ENCODE data around the gene ZNF274. TPM values are rescaled to one million over a fixed set of nuclear protein-coding genes. Genes with fewer than 3 reads are reported as not detected.
A peak's percentile ranks its signal among the peaks of the same experiment; 100 is the strongest.
"Not testable (repeated sequence)": the region's sequence is repeated elsewhere in the genome, so short reads cannot be mapped to it uniquely, and the experiment has no call there.

Gene ZNF274
- total RNA-seq, 1 donor from 2014 or later: 32.0 TPM

DNA sequence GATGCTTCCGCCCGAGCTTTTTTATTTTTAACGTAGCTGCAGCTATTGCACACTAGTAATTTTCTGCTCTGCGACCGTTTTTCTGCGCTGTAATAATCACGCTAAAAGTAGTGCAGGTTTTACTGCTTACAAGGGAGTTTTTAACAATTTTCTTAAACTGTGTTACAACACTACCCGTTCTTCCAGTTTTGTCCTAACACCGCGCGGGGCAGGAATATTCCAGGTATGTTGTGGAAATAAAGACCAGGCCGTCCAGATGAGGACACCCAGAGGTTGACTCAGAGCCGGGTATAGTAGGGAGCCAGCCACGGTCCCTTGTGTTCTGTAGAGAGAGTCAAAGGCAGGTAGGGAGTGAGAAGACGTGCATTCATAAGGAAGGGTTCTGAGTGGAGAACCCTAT, 21.7 kb downstream of the ZNF274 start:
- intact Hi-C loops (cut with DNase I): no loop called here
- no peak for DNase-seq (ENCODE audit: low spot score)

DNA sequence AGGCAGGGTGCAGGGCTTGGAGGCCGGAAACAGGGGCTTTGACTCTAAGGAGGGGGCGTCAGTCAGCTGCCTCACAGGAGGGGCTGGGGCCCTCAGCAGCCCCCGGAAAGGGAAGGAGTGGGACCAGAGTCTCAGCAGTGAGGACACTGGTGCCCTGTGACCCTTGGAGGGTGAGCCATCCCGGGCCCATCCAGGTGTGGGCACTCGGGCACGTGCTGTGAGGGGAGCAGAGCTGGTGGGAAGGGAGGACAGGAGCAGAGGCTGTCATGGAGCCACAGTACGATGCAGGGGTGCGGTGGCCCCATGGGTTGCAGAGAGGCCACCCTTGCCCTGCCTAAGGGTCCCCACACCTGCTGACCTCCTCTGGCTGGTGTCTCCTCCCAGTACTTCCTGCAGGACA, 26.7 kb downstream of the ZNF274 start:
- ATAC-seq: no peak
- intact Hi-C loops (cut with DNase I): no loop called here

More for the DNA sequence above, 21.7 kb downstream of the ZNF274 start:
- no peak for ATAC-seq

DNA sequence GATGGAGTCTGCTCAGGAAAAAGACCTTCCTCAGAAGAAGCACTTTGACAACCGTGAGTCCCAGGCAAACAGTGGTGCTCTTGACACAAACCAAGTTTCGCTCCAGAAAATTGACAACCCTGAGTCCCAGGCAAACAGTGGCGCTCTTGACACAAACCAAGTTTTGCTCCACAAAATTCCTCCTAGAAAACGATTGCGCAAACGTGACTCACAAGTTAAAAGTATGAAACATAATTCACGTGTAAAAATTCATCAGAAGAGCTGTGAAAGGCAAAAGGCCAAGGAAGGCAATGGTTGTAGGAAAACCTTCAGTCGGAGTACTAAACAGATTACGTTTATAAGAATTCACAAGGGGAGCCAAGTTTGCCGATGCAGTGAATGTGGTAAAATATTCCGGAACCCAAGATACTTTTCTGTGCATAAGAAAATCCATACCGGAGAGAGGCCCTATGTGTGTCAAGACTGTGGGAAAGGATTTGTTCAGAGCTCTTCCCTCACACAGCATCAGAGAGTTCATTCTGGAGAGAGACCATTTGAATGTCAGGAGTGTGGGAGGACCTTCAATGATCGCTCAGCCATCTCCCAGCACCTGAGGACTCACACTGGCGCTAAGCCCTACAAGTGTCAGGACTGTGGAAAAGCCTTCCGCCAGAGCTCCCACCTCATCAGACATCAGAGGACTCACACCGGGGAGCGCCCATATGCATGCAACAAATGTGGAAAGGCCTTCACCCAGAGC, 29.6 kb downstream of the ZNF274 start:
- no peak for DNase-seq (ENCODE audit: low spot score)
- intact Hi-C loops (cut with DNase I): no loop called here
- ATAC-seq: no peak

More for the DNA sequence above, 26.7 kb downstream of the ZNF274 start:
- no peak for DNase-seq (ENCODE audit: low spot score)

DNA sequence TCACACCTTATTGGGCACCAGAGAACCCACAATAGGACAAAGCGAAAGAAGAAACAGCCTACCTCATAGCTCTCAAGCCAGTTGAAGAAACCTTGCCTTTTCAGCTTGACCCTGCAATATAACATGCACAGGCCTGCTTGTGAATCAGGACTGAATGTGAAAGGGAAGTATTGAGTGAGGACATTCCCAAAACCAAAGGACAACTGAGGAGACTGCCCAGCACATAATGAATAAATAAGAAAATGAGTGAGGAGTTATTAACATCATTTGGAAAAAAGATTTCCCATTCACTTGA, 30.2 kb downstream of the ZNF274 start:
- ATAC-seq (no peak), DNase-seq (ENCODE audit: low spot score) (no peak)
- intact Hi-C loops (cut with DNase I): no loop called here

DNA sequence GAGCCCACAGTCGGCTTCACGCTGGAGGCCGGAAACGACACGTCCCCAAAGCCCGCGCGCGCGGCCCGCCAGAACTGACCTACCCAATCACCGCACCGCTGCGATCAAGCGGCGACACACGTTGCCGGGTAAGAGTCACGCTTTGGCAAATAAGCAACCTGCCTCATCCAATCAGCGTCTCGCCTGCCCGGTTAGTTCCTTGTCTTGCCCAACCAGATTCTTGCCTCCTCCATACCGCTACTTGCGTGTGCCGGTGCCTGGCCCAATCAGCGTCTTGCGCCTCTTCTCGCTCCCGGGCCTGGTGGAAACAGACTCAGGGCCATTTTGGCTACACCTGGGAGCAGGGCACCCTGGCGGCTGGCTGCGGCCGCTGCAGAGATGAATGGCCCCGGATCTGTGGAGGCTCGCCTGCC, 34.2 kb downstream of the ZNF274 start:
- DNase-seq (ENCODE audit: low spot score): no peak
- intact Hi-C loops (cut with DNase I): no loop called here
- ATAC-seq: no peak

DNA sequence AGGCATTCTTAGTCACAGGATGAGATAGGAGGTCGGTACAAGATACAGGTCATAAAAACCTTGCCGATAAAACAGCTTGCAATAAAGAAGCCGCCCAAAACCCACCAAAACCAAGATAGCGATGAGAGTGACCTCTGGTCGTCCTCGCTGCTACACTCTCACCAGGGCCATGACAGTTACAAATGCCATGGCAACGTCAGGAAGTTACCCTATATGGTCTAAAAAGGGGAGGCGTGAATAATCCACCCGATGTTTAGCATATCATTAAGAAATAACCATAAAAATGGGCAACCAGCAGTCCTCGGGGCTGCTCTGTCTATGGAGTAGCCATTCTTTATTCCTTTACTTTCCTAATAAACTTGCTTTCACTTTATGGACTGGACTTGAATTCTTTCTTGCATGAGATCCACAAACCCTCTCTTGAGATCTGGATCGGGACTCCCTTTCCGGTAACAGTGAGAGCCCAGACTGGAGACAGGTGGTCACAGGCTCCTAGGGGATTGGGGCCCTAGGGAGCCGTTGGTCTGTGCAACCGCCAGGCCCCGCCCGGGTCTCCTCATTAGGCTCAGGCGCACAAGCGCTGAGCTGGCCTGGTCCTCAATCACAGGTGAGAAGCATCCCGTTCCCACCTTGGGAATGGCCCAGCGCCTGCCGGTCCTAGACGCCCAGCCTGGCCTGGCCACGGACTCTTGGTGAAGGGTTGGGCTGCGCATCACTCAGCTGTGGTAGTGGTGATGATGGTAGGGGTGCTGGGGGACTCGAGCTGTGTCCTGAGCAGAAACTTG, 34.9 kb downstream of the ZNF274 start:
- DNase-seq (ENCODE audit: low spot score) (no peak), ATAC-seq (no peak)
- intact Hi-C loops (cut with DNase I): no loop called here

DNA sequence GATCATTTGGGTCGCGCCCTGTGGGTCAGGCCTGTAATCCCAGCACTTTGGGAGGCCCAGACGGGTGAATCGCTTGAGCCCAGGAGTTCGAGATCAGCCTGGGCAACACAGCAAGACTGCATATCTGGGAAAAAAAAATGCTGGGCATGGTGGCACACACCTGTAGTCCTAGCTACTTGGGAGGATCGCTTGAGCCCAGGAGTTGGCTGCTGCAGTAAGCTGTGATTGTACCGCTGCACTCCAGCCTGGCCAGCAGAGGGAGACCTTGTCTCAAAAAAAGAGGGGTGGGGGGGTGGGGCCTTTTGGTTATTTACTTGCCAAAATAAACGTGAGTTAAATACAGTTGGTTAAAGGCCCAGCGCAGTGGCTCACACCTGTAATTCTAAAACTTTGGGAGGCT, 36.0 kb downstream of the ZNF274 start:
- no peak for ATAC-seq
- intact Hi-C loops (cut with DNase I): no loop called here
- no peak for DNase-seq (ENCODE audit: low spot score)

DNA sequence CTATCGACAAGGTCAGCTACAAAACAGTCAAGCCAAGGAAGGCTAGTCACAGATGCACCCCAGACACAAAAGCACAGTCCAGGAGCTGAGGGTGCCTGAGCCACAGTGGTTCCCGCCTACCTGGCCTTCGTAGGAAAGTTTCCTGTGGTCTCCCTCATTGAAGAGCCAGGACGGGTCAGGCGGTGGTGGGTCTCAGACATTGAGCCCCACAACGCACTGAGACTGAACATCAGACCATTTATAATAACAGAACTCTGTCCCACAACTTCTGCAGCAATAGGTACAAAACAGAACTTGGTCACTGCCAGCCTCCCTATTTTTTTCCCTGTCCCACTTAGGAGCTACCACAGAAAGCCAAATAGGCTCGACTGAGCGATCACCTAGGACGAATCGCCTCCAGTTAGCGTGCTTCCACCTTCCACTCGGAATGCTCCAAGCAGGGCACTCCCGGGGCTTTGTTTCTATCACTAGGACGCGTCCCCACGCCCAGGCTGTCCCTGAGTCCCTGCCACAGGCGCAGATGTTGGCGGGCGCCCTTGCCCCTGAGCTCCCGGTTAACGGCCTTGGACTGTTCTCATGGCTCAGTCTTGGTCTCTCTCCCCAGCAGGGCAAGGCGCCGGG, 45.2 kb downstream of the ZNF274 start:
- ATAC-seq (peak; percentile 45), DNase-seq (ENCODE audit: low spot score) (no peak)
- intact Hi-C loops (cut with DNase I): no loop called here

DNA sequence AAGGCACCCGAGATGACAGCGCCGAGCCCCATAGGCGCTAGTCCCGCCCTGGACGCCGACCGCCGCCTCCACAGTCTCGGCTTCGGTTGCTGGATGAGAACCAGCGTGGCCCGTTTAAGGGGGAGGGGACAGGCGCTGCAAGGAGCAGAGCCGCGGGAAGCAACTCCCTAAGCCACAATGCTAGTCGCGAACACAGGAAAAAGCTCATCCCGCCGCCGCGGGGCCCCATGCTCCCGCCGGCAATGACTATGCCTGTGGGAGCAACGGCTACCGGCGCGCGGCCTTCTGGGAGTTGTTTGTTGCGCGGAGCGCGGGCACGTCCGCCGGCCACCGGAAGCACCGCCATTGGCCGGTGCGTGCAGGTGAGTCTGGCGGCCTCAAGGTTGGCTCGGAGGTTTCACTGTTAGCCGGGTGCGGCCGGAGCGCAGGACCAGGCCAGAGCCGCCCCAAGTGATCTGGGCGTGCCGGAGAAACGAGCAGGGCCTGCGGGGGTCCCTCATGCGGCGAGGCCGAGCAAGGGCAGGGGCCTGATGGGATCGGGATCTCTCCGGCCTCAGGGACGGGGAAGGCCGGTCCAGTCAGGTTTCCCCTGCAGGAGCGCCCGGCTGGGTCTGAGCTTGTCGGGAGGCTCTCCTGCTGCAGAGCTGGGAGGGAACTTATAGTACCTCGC, 45.9 kb downstream of the ZNF274 start, which contains the start of gene ZNF544:
Gene ZNF544 (plus strand): TSS at position 330 of the 670 bp plus-strand sequence. CDS start 15,110 bp downstream, outside the sequence.
- intact Hi-C loops (cut with DNase I): no loop called here
- peak; percentile 79 for DNase-seq (ENCODE audit: low spot score)

DNA sequence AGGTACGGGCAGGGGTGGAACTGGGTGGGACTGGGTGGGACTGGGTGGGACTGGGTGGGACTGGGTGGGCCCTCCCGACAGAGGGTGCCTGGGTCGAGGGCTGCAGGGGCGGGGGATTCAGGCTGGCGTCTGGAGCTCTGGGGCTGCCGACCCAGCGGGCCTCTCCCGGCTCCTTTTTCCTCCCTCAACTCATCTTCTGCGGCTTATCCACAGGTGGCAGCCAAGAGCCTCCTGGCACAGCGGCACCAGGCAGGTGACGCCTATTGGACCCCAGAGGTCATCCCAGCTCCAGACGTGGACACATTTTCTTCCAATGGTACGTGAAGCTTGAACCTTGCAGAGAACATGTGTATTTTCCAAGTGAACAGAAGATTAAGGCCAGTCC, 46.4 kb downstream of the ZNF274 start:
- ATAC-seq (no peak), DNase-seq (ENCODE audit: low spot score) (no peak)
- intact Hi-C loops (cut with DNase I): no loop called here

More for the DNA sequence above, 45.9 kb downstream of the ZNF274 start, which contains the start of gene ZNF544:
- ATAC-seq: peak; percentile 94

DNA sequence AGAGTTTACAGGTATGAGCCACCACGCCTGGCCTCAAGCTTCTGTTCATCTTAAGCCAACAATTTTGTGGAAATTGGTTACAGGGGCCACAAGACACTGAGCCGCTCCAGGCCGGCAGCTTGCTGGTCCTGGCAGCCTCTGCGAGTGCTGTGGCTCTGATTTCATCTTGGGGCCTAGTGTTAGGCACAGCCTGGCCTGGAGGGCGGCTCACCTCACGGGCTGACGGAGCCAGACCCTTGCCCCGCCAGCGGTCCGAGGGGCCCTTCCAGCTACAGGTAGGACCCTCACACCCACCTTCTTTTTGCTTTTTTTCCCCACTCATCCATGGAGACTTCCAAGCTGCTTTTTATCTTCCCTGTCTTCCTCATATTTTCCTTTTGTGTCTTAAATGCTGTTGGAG, 54.5 kb downstream of the ZNF274 start:
- intact Hi-C loops (cut with DNase I): no loop called here

DNA sequence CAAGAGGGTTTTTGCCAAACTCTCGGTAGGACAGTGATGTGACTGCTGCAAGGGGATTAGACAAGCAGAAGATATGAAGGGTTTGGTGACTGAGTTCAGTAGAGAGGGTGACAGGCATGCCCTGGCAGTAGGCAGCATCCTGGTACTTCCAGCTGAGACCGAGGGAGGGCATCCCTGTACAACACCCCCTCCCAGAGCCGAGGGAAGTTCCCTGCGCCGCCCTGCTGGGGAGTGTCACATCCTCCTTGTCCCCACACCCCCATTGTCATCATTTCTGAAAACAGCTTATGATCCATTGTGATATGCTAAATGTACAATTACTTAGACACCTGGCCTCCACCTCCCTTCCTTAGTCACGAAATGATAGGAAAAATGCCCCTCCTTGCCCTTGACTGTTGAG, 60.5 kb downstream of the ZNF274 start:
- intact Hi-C loops (cut with DNase I): no loop called here
- DNase-seq (ENCODE audit: low spot score) (no peak), ATAC-seq (no peak)

More for the DNA sequence above, 54.5 kb downstream of the ZNF274 start:
- ATAC-seq (no peak), DNase-seq (ENCODE audit: low spot score) (no peak)

DNA sequence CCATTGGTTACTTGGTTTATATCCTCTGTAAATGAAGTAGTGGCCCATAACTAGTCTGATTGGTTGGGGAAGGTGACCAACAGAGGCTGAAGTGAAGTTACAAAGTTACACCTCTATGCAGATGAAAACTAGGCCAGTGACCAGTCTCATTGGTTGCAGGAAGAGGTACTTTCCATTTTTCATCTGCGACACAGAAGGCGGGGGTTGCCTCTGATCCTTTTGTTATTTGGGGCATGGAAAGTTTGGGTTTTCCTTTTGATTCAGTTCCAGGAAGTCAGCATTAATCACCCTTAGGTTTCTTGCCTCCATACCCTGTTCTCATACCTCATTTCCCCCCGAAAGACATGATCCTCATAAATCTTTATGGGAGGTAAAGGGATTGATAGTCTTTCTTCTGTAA, 66.0 kb downstream of the ZNF274 start:
- ATAC-seq: no peak
- intact Hi-C loops (cut with DNase I): no loop called here
- no peak for DNase-seq (ENCODE audit: low spot score)

DNA sequence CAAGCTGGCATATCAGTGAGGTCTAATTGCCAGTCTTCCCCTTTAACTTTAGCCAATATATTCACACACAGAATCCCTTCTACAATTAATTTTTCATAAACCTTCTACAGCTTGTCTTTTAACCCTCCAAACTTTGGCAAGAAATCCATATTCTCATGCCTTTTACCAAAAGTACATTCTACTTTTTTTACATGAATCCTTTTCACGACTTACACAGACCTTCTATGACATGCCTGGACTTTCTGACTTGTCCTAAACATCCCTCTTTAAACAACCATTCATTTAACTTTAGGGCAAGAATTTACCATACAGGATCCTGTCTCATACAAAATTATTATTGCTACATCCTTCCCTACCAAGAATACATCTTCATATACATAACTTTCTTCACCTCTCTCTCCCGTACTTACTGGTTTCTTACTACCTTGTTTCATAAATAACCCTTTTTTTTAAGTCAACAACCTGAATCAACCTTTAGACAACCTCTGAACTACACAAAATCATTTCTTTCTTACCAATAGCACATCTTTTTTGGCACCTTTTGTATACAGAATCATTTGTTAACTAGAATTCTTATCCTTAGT, 69.3 kb downstream of the ZNF274 start:
- no peak for ATAC-seq
- DNase-seq (ENCODE audit: low spot score): no peak
- intact Hi-C loops (cut with DNase I): no loop called here

DNA sequence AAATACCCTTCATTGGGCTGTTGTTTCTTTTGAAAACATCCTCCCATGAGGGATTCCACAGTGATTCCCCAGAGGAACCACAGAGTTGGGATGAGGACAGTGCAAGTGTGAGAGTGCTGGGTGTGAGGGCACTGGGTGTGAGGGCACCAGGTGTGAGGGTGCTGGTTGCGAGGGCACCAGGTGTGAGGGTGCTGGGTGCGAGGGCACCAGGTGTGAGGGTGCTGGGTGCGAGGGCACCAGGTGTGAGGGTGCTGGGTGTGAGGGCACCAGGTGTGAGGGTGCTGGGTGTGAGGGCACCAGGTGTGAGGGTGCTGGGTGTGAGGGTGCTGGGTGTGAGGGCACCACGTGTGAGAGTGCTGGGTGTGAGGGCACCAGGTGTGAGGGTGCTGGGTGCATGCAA, 75.4 kb downstream of the ZNF274 start:
- intact Hi-C loops (cut with DNase I); ATAC-seq: not testable (repeated sequence)

DNA sequence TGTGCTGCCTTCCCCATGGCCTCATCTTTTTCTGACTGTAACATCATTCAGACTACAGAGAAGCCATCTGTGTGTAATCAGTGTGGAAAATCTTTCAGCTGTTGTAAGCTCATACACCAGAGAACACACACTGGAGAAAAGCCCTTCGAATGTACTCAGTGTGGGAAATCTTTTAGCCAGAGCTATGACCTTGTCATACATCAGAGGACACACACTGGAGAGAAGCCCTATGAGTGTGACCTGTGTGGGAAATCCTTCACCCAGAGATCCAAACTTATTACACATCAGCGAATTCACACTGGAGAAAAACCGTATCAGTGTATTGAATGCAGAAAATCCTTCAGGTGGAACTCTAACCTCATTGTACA, 78.7 kb downstream of the ZNF274 start:
- no peak for ATAC-seq
- DNase-seq (ENCODE audit: low spot score): no peak
- intact Hi-C loops (cut with DNase I): no loop called here

More for the DNA sequence above, 75.4 kb downstream of the ZNF274 start:
- not testable (repeated sequence) for DNase-seq (ENCODE audit: low spot score)

DNA sequence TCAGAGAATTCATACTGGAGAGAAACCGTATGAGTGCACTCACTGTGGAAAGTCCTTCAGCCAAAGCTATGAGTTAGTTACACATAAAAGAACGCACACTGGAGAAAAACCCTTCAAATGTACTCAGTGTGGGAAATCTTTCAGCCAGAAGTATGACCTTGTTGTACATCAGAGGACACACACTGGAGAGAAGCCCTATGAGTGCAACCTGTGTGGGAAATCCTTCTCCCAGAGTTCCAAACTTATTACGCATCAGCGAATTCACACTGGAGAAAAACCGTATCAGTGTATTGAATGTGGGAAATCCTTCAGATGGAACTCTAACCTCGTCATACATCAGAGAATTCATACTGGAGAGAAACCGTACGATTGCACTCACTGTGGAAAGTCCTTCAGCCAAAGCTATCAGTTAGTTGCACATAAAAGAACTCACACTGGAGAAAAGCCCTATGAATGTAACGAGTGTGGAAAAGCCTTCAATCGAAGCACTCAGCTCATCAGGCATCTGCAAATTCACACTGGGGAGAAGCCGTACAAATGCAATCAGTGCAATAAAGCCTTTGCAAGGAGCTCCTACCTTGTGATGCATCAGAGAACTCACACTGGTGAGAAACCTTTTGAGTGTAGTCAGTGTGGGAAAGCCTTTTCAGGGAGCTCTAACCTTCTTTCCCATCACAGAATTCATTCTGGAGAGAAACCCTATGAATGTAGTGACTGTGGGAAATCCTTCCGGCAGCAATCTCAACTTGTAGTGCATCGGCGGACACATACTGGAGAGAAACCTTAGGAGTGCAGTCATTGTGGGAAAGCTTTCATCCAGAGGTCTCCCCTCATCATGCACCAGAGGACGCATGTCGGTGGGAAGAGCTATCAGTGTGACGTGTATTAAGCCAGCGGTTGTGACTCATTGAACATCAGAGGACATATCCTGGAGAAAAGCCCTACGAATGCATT, 79.4 kb downstream of the ZNF274 start:
- DNase-seq (ENCODE audit: low spot score): no peak
- intact Hi-C loops (cut with DNase I): no loop called here
- ATAC-seq: no peak

DNA sequence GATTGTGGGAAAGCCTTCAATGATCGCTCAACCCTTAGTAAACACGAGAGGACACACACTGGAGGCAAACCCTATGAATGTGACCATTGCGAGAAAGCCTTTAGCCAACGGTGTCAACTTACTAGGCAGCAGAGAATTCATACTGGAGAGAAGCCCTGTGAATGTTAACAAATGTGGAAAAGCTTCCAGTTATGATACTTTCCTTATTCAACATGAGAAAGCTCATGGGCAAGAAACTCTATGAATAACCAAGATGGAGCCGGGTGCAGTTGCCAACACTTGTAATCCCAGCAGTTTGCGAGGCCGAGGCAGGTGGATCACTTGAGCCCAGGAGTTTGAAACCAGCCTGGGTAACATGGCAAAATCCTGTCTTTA, 80.0 kb downstream of the ZNF274 start:
- DNase-seq (ENCODE audit: low spot score): no peak
- ATAC-seq: no peak
- intact Hi-C loops (cut with DNase I): no loop called here

All from sciatic nerve (tissue), 2 donors.